Peyer's patch (tissue), 4 donors: ENCODE results near the gene WSB2.

Source experiments
- POLR2A ChIP-seq, 2 donors: fragments of 450-650 bp; IDR thresholded peaks; one replicate each; pipeline ENCODE4 v1.5.1; 2017; ENCODE audit warnings: antibody characterized with exemption in 2 of 2, mild to moderate bottlenecking in 2 of 2, moderate library complexity in 2 of 2
- TF ChIP-seq, protein P1 (sequence below), 6 experiments: fragments of 450-650 bp in 4 of 6; fragments of 200-600 bp in 2 of 6; sonication (generic) in 1 of 6; IDR thresholded peaks; one replicate each; pipeline ENCODE4 v1.5.1; 2017 to 2019; ENCODE audit warnings: antibody characterized with exemption in 6 of 6, mild to moderate bottlenecking in 3 of 6, moderate library complexity in 1 of 6

DNA sequence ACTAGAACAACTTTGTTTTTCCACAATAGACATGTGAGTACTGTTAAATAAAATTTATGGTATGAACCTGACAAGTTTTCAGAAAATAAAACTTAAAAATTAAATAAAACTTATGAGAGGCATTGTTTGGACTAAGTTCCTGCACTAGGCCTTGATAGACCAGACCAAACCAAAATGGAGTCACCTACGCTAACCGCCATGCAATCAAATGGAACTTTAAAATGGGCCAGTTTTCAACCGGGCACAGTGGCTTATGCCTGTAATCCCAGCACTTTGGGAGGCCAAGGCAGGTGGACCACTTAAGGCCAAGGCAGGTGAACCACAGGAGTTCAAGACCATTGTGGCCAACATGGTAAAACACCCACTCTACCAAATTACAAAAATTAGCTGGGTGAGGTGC is 49.6 kb downstream of the WSB2 start:
- TF ChIP-seq, protein P1, sequence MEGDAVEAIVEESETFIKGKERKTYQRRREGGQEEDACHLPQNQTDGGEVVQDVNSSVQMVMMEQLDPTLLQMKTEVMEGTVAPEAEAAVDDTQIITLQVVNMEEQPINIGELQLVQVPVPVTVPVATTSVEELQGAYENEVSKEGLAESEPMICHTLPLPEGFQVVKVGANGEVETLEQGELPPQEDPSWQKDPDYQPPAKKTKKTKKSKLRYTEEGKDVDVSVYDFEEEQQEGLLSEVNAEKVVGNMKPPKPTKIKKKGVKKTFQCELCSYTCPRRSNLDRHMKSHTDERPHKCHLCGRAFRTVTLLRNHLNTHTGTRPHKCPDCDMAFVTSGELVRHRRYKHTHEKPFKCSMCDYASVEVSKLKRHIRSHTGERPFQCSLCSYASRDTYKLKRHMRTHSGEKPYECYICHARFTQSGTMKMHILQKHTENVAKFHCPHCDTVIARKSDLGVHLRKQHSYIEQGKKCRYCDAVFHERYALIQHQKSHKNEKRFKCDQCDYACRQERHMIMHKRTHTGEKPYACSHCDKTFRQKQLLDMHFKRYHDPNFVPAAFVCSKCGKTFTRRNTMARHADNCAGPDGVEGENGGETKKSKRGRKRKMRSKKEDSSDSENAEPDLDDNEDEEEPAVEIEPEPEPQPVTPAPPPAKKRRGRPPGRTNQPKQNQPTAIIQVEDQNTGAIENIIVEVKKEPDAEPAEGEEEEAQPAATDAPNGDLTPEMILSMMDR (IDR thresholded peaks at IDR 0.05) = no peak
- TF ChIP-seq POLR2A (IDR thresholded peaks at IDR 0.05) = no peak
